GM19025 (cell line): ENCODE results near the gene SMAD5.

Source experiments
- ATAC-seq: cut with Tn5 transposase; IDR thresholded peaks from one replicate; pipeline ENCODE4 v1.9.1; 2021; ENCODE audit warnings: mild to moderate bottlenecking, low read depth, moderate library complexity; ENCODE audit not compliant: unreplicated experiment

SMAD5 gene

DNA sequence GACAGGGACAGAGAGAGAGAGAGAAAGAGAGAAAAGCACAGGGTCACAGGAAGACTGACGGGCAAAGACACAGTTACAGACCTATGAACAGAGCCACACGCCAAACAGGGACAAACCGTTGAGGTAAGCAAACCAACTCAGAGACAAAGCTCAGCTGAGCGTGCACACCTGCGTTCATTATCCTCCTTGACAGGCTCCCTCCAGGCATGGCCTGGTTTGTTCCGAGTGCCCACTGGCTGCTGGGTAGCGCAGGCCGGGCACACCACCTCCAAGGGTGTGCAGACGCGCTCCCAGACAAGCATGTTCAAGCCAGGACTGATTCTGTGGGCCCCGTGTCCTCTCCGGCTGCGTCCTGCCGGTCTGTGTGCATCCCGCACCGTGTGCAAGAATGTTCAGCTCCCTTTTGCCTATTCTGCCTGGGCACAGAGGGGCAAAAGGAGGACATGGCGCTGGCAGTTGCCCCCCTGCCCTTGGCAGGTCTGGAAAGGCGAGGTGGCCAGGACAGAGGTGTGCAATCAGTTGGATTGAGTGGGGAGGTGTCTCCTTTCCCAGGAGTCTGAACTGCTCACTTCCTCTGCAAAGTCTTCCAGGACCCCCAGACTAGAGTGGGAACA lies 60.8 kb downstream of the SMAD5 start:
- no peak for ATAC-seq

DNA sequence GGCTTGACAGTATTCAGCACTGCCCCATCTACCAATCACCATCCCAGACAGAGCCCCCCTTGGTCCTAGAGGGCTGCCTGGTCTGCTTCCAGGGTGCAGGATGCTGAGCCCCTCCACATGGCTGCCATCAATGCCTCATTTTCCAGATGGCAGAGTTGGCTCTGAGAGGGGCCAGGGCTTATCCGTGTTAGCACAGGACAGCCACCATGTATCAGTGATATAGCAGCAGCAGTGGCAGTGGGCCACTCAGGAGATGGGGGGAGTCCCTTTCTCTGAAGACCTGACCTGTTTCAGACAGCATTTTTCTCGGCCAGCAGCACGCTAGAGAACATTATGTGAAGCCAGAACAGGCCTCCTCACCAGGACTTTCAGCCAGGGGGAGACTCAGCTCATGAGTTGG lies 61.9 kb downstream of the SMAD5 start:
- ATAC-seq = no peak

- ATAC-seq = no peak
Observed at GRCh38 chr5:136195971-136196820, 63.6 kb downstream of the SMAD5 start.

DNA sequence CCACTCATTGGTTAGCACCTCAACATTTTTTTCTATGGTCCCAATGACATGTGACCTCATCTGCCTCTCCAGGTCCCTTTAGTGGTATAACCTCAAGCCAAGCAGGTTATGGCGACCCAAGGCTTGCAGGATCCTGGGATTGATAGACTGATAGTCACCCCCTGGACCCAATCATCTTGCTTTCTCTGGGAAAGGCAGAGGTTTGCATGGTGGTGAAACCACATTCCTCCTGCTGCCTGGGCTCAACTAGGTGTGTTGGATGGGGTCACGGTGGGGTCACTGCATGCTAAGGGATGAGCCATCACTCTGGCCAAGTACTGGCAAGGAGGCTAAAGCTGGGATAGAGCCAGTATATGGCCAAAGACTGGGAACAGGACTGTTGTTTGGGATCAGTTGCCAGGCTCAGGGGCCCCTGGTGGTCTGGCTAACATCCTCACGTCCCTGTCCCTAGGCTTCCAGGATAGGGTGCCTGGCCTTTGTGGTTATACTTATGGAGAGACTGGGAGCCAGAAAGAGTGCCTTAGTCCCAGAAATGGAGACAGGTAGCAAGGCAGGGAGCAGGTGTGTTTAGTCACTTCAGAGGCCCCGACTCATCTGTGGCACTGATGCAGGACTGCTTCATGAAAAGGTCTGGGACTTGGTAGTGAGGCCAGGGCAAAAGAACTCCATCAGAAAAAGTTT lies 65.0 kb downstream of the SMAD5 start:
- ATAC-seq = no peak

DNA sequence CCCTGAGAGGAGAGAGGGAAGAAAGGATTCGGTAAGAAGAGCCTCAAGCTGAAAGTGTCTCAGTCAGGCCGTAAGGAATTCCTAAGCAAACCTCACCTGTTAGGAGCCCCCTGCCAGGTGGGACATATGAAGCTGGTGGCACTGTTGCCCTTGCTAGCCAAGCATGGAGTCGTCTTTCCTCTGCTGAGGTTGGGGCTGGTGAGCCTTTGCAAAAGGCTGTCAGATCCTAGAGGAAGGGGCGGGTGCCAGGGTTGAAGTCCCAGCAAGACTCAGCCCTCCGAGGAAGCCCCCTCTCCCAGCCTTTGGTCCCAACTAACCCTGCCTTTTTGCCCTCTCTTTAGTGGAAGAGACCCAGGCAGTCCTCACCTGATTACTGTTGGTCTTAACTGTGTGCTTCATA lies 65.8 kb downstream of the SMAD5 start:
- no peak for ATAC-seq

- no peak for ATAC-seq
Observed at GRCh38 chr5:136199408-136199807, 66.8 kb downstream of the SMAD5 start.

GRCh38 chr5:136200130-136200529 lies 67.5 kb downstream of the SMAD5 start:
- no peak for ATAC-seq

DNA sequence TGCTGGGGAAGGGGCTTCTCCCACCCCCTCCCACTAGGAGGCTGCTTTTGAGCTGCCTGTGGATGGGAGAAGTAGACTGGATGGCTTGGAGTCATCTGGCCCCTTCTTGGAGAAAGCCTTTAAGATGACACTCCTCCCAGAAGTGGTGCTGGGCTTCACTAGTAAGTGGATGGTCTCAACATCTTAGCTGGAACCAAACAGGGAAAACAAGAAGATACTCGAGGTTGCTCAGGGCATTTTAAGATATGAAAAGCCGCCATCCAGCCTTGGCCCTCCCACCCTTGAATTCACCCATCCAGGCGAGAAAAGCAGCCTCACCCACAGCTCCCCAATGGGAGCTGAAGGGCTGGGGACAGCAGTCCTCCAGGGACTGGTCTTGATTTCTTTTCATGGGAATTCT lies 68.1 kb downstream of the SMAD5 start:
- ATAC-seq = no peak

DNA sequence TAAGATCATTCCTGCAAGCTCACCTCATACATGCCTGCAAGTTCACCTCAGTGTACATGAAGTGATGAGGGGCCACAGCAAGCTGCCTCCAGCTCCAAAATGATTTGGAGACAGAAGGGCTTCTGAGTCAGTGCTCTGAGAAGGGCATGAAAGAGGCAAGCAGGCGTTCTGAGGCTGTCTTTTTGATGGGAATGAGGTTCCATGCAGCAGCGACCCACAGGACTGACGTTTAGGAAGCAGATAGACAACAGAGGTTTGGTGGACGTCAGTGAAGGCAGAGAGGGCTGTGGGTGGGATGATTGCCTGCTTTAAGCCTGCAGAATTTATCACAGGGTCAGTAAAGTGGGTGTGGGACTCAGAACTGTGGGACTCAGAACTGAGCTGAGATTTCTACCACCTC lies 69.2 kb downstream of the SMAD5 start:
- no peak for ATAC-seq

- no peak for ATAC-seq
Observed at GRCh38 chr5:136202469-136203205, 70.0 kb downstream of the SMAD5 start.

DNA sequence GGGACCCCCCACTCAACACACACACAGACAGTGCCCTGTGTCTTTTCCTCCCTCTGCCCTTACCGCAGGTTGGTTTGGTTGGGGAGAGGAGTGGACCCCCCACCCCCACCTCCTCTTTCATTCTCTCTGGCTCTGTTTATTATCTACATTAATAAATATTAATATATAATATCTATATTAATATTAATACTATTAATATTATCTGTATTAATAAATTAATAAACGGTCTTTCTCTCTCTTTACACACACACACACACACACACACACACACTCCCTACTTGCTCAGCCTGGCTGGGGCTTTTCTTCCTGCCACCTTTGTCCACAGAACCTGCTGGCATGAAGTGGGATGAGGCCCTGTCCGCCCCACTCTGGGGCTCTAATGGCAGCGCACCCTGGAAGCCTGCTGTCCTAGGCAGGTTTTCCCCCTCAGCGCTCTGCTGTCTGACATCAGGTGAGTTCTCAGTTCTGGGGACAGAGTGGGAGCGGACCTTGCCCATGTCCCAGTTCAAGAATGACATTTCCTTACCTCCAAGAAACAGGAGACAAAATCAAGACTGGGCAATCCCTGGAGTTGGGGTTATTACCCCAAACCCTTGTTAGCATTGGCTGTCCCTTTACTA lies 70.8 kb downstream of the SMAD5 start:
- ATAC-seq = no peak

DNA sequence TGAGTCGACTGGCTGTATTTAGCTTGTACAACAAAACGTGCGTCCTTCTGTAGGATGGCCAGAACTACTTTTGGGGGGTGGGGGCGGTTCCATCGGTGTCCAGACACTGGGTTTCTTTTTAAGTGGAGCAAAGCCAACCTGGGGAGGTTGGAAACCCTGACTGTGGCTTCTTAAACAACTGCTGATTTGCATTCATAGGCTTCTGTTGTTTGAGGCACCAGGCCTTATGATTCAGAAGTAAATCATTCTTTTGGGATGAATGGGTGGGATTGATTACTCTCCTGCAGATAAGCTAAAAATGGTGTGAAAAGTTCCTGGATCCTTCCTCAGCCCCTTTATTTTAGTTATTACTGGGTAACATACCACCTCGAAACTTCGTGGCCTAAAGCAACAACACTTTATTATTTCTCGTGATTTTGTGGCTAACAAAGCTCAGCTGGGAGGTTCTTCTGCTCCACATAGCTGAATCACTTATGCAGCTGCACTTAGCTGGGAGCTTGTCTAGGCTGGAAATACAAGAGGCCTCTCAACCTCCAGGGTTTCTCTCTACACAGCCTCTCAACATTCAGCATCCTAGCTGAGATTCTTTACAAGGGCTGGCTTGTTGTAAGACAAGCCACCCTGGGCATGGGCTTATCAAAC lies 72.5 kb downstream of the SMAD5 start:
- ATAC-seq = no peak

- no peak for ATAC-seq
Observed at GRCh38 chr5:136205941-136206340, 73.3 kb downstream of the SMAD5 start.

- no peak for ATAC-seq
Observed at GRCh38 chr5:136206361-136206760, 73.7 kb downstream of the SMAD5 start.

- ATAC-seq = no peak
Observed at GRCh38 chr5:136207631-136208030, 75.0 kb downstream of the SMAD5 start.

DNA sequence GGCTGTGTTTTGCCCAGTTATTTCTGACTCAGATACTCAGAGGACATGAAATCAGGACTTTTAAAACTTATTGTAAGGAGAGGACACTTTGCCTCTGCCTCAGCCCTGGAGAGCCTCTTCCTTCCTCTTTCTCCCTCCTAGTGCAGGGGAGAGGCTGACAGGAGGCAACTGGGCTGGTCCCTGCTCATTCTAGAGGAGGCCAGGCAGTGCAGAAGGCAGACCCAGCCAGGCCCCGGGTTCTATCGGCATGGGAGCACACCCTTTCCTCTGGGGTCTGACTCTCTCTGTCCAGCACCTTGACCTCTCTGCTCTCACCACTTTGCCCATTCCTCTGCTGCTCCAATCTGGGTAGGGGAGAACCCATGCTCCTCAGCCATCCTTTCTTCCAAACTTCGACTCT lies 76.3 kb downstream of the SMAD5 start:
- ATAC-seq = no peak

- no peak for ATAC-seq
Observed at GRCh38 chr5:136209346-136209910, 76.8 kb downstream of the SMAD5 start.

GRCh38 chr5:136210259-136210658 lies 77.6 kb downstream of the SMAD5 start:
- ATAC-seq = no peak

- no peak for ATAC-seq
Observed at GRCh38 chr5:136211282-136212040, 78.8 kb downstream of the SMAD5 start.
